Chondrocyte (in vitro differentiated cells): ENCODE results near the gene NBEA. TPM values are rescaled to one million over a fixed set of nuclear protein-coding genes. Genes with fewer than 3 reads are reported as not detected.

Experiments used
- DNase-seq: peaks from one replicate; pipeline ENCODE4 v3.0.0; 2021; ENCODE audit warnings: mixed read lengths, low spot score
- H3K27ac Mint-ChIP-seq: one replicate; pipeline ENCODE4 v1.8.0; 2021; ENCODE audit warnings: mild to moderate bottlenecking, moderate library complexity, mixed read lengths; ENCODE audit not compliant: unreplicated experiment
- H3K27me3 Mint-ChIP-seq: 2 replicates; pipeline ENCODE4 v1.8.0; 2021; ENCODE audit warnings: low read depth, mixed read lengths
- H3K36me3 Mint-ChIP-seq: 2 replicates; pipeline ENCODE4 v1.8.0; 2021; ENCODE audit warnings: low read depth, mixed read lengths
- H3K4me1 Mint-ChIP-seq: 2 replicates; pipeline ENCODE4 v1.8.0; 2021; ENCODE audit warnings: low read depth, mild to moderate bottlenecking, mixed read lengths
- H3K4me3 Mint-ChIP-seq: one replicate; pipeline ENCODE4 v1.8.0; 2021; ENCODE audit warnings: mild to moderate bottlenecking, moderate library complexity, mixed read lengths; ENCODE audit not compliant: unreplicated experiment
- H3K9me3 Mint-ChIP-seq: 2 replicates; pipeline ENCODE4 v1.8.0; 2021; ENCODE audit warnings: low read depth, mixed read lengths
- total RNA-seq: library from RNA; stranded (reverse); gene quantifications from 3 replicates; pipeline ENCODE4 v1.2.1, GENCODE V29; 2021
- TF ChIP-seq, protein P1 (sequence below): fragments of 200-600 bp; sonication (generic); IDR thresholded peaks from 2 replicates; pipeline ENCODE4 v1.5.0; 2021; ENCODE audit warnings: antibody characterized with exemption, mild to moderate bottlenecking, moderate library complexity

Gene NBEA
- total RNA-seq, 1 donor from 2014 or later: 4.9 TPM

- DNase-seq: no peak
- Mint-ChIP-seq H3K4me3 (peak overlapping the region; percentile 88), H3K4me1 (peaks cover 16% of the 10 kb centered on the region), H3K27me3 (peaks cover 27% of the 10 kb centered on the region), H3K9me3 (no peaks in the 10 kb centered on the region), H3K27ac (no peak overlapping the region), H3K36me3 (no peaks in the 10 kb centered on the region)
- TF ChIP-seq, protein P1, sequence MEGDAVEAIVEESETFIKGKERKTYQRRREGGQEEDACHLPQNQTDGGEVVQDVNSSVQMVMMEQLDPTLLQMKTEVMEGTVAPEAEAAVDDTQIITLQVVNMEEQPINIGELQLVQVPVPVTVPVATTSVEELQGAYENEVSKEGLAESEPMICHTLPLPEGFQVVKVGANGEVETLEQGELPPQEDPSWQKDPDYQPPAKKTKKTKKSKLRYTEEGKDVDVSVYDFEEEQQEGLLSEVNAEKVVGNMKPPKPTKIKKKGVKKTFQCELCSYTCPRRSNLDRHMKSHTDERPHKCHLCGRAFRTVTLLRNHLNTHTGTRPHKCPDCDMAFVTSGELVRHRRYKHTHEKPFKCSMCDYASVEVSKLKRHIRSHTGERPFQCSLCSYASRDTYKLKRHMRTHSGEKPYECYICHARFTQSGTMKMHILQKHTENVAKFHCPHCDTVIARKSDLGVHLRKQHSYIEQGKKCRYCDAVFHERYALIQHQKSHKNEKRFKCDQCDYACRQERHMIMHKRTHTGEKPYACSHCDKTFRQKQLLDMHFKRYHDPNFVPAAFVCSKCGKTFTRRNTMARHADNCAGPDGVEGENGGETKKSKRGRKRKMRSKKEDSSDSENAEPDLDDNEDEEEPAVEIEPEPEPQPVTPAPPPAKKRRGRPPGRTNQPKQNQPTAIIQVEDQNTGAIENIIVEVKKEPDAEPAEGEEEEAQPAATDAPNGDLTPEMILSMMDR: no peak
These were observed 635 bp upstream of the NBEA start for GRCh38 chr13:34941436-34941834.

- Mint-ChIP-seq H3K4me1 (peaks cover 16% of the 10 kb centered on the region), H3K36me3 (no peaks in the 10 kb centered on the region), H3K4me3 (peak overlapping the region; percentile 74), H3K27ac (no peak overlapping the region), H3K27me3 (peaks cover 15% of the 10 kb centered on the region), H3K9me3 (no peaks in the 10 kb centered on the region)
- TF ChIP-seq, protein P1: no peak
- DNase-seq: no peak
These were observed 814 bp downstream of the NBEA start for GRCh38 chr13:34942732-34943435.

GRCh38 chr13:34943436-34944273, 1.6 kb downstream of the NBEA start:
- Mint-ChIP-seq H3K9me3 (no peaks in the 10 kb centered on the region), H3K4me3 (peak overlapping the region; percentile 74), H3K27me3 (peaks cover 15% of the 10 kb centered on the region), H3K4me1 (peaks cover 16% of the 10 kb centered on the region), H3K27ac (no peak overlapping the region), H3K36me3 (no peaks in the 10 kb centered on the region)
- no peak for DNase-seq
- TF ChIP-seq, protein P1: no peak

DNA sequence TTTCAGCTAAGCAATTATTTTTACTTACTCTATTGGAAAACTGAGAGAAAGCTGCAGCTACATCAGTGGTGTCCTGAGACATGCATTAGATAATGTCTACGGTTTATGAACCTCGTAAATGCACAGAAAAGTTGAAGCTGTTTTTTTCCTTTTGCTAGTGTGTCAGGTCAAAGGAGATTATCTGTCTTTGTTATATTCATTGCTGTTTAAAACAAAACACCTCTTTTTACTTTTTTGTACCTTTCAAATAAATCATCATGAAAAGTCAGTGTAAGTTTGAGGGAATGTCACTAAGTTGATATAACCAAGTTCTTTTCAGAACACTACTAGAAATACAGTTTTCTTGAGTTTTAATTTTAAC, 2.2 kb downstream of the NBEA start:
- peaks cover 16% of the 10 kb centered on the region for H3K4me1 Mint-ChIP-seq

DNA sequence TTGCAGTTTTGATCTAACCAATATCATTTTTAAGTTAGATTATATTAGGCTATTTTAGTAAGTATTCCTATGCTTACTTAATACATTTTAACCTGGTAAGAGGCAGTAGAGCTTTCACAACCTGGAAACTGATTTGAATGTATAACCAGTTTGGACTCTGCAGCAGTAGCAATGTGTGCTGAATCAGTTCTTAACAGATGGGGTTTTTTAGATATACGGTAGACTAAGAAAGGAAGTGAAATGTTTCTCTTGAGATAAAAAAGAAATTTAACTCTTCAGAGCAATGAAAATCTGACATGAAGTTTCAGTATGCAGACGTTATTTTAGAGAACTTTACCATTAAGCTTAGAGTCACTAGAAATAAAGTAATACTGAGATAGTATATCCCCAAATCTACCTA, 2.7 kb downstream of the NBEA start:
- no peak for DNase-seq
- Mint-ChIP-seq H3K4me3 (no peak overlapping the region), H3K4me1 (peaks cover 16% of the 10 kb centered on the region), H3K36me3 (no peaks in the 10 kb centered on the region), H3K27ac (no peak overlapping the region), H3K9me3 (no peaks in the 10 kb centered on the region), H3K27me3 (peaks cover 10% of the 10 kb centered on the region)
- TF ChIP-seq, protein P1: no peak

More for the DNA sequence above, 2.2 kb downstream of the NBEA start:
- no peak for DNase-seq
- Mint-ChIP-seq H3K27ac (no peak overlapping the region), H3K27me3 (peaks cover 10% of the 10 kb centered on the region), H3K9me3 (no peaks in the 10 kb centered on the region), H3K4me3 (no peak overlapping the region), H3K36me3 (no peaks in the 10 kb centered on the region)
- TF ChIP-seq, protein P1: no peak
